HEK293 (cell line): ENCODE data around the gene AK3.

Experiments
- CTCF ChIP-seq: fragments of 450-650 bp; formaldehyde crosslinking; IDR thresholded peaks from 2 replicates; pipeline ENCODE4 v1.5.1; 2016; ENCODE audit warnings: missing biosample characterization, missing genetic modification characterization
- IKZF3 ChIP-seq: fragments of 450-650 bp; IDR thresholded peaks from 2 replicates; pipeline ENCODE4 v1.5.0; 2018; ENCODE audit warnings: missing biosample characterization, mild to moderate bottlenecking, missing genetic modification characterization, moderate library complexity
- ZBTB11 ChIP-seq: fragments of 450-650 bp; formaldehyde crosslinking; conservative IDR thresholded peaks from 2 replicates; pipeline ENCODE4 v1.5.1; 2016; ENCODE audit warnings: low read depth, missing biosample characterization, missing genetic modification characterization
- ZBTB17 ChIP-seq: fragments of 450-650 bp; formaldehyde crosslinking; IDR thresholded peaks from 2 replicates; pipeline ENCODE4 v1.5.1; 2016; ENCODE audit warnings: missing biosample characterization, missing genetic modification characterization
- ZNF10 ChIP-seq: fragments of 450-650 bp; formaldehyde crosslinking; IDR thresholded peaks from 2 replicates; pipeline ENCODE4 v1.5.1; 2017; ENCODE audit warnings: missing biosample characterization, missing genetic modification characterization
- ZNF146 ChIP-seq: fragments of 450-650 bp; formaldehyde crosslinking; IDR thresholded peaks from 2 replicates; pipeline ENCODE4 v1.5.1; 2016; ENCODE audit warnings: missing biosample characterization, missing genetic modification characterization
- ZNF266 ChIP-seq: fragments of 450-650 bp; formaldehyde crosslinking; IDR thresholded peaks from 2 replicates; pipeline ENCODE4 v1.5.1; 2016; ENCODE audit warnings: missing biosample characterization, missing genetic modification characterization, low read depth
- ZNF274 ChIP-seq, 2 experiments: fragments of 200-500 bp in 1 of 2; fragments of 450-650 bp in 1 of 2; sonication (Bioruptor generic) in 1 of 2; formaldehyde crosslinking in 1 of 2; IDR thresholded peaks; 2 replicates each; pipeline versions ENCODE4 v1.5.1 to v1.6.1; 2014 to 2016; ENCODE audit warnings: borderline replicate concordance in 1 of 2, inconsistent platforms in 1 of 2, low read length in 1 of 2, missing biosample characterization in 1 of 2, missing genetic modification characterization in 1 of 2

- no peak for TF ChIP-seq ZBTB11 (tag by site-specific recombination)
- no peak for TF ChIP-seq CTCF (tag by site-specific recombination)
- TF ChIP-seq ZNF146 (tag by site-specific recombination) = no peak
- TF ChIP-seq ZNF10 (tag by site-specific recombination) = no peak
- TF ChIP-seq IKZF3 (tag by site-specific recombination) = no peak
- TF ChIP-seq ZBTB17 (tag by site-specific recombination) = no peak
- TF ChIP-seq ZNF274 (IDR thresholded peaks at IDR 0.05; ENCODE audit: low read length) = no peak
- no peak for TF ChIP-seq ZNF274 (tag by site-specific recombination; IDR thresholded peaks at IDR 0.05; ENCODE audit: borderline replicate concordance)
- no peak for TF ChIP-seq ZNF266
These were observed 50.9 kb downstream of the AK3 start for GRCh38 chr9:4690144-4690543.
